Measurements from ENCODE around the gene SH3BP5L.

SH3BP5L gene

GRCh38 chr1:248821101-248821500 is 4.6 kb downstream of the SH3BP5L start:
- Histone ChIP-seq H4K91ac (ENCODE audit: low read depth, low read length, poor library complexity) (no peak overlapping the region), H3K27ac (replicated peaks; ENCODE audit: low read length) (no peak overlapping the region), H3K18ac (ENCODE audit: low read length) (no peak overlapping the region), H2BK120ac (ENCODE audit: low read depth, low read length) (no peak overlapping the region), H3K14ac (ENCODE audit: low read length) (no peak overlapping the region), H3K4ac (ENCODE audit: low read length) (no peak overlapping the region), H3K36me3 (replicated peaks in 1 of 2; ENCODE audit: control insufficient read depth in 2 of 2, insufficient read depth in 2 of 2, low read length in 2 of 2) (peaks cover 27 to 70% of the 10 kb centered on the region in 2 donors), H2BK15ac (ENCODE audit: low read length) (no peak overlapping the region), H2AFZ (ENCODE audit: low read length) (no peak overlapping the region), H3K27me3 (ENCODE audit: control insufficient read depth in 3 of 3, insufficient read depth in 3 of 3, low read depth in 1 of 3, low read length in 3 of 3) (no peaks in the 10 kb centered on the region), H4K8ac (ENCODE audit: low read depth, low read length) (no peak overlapping the region), H3K23ac (ENCODE audit: low read depth, low read length, poor library complexity) (no peak overlapping the region), H2BK12ac (ENCODE audit: low read length) (no peak overlapping the region), H3K4me2 (ENCODE audit: insufficient read depth, low read length, poor library complexity, severe bottlenecking) (no peak overlapping the region), H3K4me1 (ENCODE audit: control insufficient read depth in 2 of 2, insufficient read depth in 1 of 2, low read depth in 1 of 2, low read length in 2 of 2) (peaks cover 7 to 11% of the 10 kb centered on the region in 2 donors), H2AK5ac (ENCODE audit: low read depth, low read length) (no peak overlapping the region), H3K9ac (ENCODE audit: low read depth, low read length, poor library complexity) (no peak overlapping the region), H3K9me3 (replicated peaks in 1 of 2; ENCODE audit: control insufficient read depth in 2 of 2, insufficient read depth in 1 of 2, low read depth in 1 of 2, low read length in 2 of 2) (no peaks in the 10 kb centered on the region), H3K79me1 (ENCODE audit: low read depth, low read length) (peaks cover 18% of the 10 kb centered on the region), H2BK5ac (ENCODE audit: low read length) (no peak overlapping the region), H3K4me3 (ENCODE audit: low read length in 2 of 2) (no peak overlapping the region)
- DNase-seq (ENCODE audit: low spot score), result no peak
- no CpG with 5 or more reads among the region's 3 CpGs for WGBS, 2 donors (ENCODE audit: extremely low coverage in 2 of 2, insufficient read length in 2 of 2, insufficient replicate concordance in 1 of 2)

GRCh38 chr1:248820041-248820585 is 5.6 kb downstream of the SH3BP5L start:
- H2BK120ac ChIP-seq (ENCODE audit: low read depth, low read length), result no peak overlapping the region
- H3K18ac ChIP-seq (ENCODE audit: low read length), result no peak overlapping the region
- no peaks in the 10 kb centered on the region for H3K27me3 ChIP-seq (ENCODE audit: control insufficient read depth in 3 of 3, insufficient read depth in 3 of 3, low read depth in 1 of 3, low read length in 3 of 3)
- no peak overlapping the region for H3K14ac ChIP-seq (ENCODE audit: low read length)
- H3K4me1 ChIP-seq (ENCODE audit: control insufficient read depth in 2 of 2, insufficient read depth in 1 of 2, low read depth in 1 of 2, low read length in 2 of 2), result peaks cover 5 to 11% of the 10 kb centered on the region in 2 donors
- no peak overlapping the region for H3K9ac ChIP-seq (ENCODE audit: low read depth, low read length, poor library complexity)
- H3K23ac ChIP-seq (ENCODE audit: low read depth, low read length, poor library complexity), result no peak overlapping the region
- H2AK5ac ChIP-seq (ENCODE audit: low read depth, low read length), result no peak overlapping the region
- no peak overlapping the region for H3K4ac ChIP-seq (ENCODE audit: low read length)
- peaks cover 12% of the 10 kb centered on the region for H3K79me1 ChIP-seq (ENCODE audit: low read depth, low read length)
- no peak overlapping the region for H2AFZ ChIP-seq (ENCODE audit: low read length)
- H2BK15ac ChIP-seq (ENCODE audit: low read length), result no peak overlapping the region
- H3K36me3 ChIP-seq (replicated peaks in 1 of 2; ENCODE audit: control insufficient read depth in 2 of 2, insufficient read depth in 2 of 2, low read length in 2 of 2), result peaks cover 30 to 80% of the 10 kb centered on the region in 2 donors
- H2BK12ac ChIP-seq (ENCODE audit: low read length), result no peak overlapping the region
- H4K8ac ChIP-seq (ENCODE audit: low read depth, low read length), result no peak overlapping the region
- no peak overlapping the region for H3K27ac ChIP-seq (replicated peaks; ENCODE audit: low read length)
- H3K9me3 ChIP-seq (replicated peaks in 1 of 2; ENCODE audit: control insufficient read depth in 2 of 2, insufficient read depth in 1 of 2, low read depth in 1 of 2, low read length in 2 of 2), result no peaks in the 10 kb centered on the region
- WGBS, 2 donors (ENCODE audit: extremely low coverage in 2 of 2, insufficient read length in 2 of 2, insufficient replicate concordance in 1 of 2), result no CpG with 5 or more reads among the region's 7 CpGs
- no peak overlapping the region for H3K4me2 ChIP-seq (ENCODE audit: insufficient read depth, low read length, poor library complexity, severe bottlenecking)
- H3K4me3 ChIP-seq (ENCODE audit: low read length in 2 of 2), result no peak overlapping the region
- DNase-seq (ENCODE audit: low spot score), result no peak
- no peak overlapping the region for H2BK5ac ChIP-seq (ENCODE audit: low read length)
- H4K91ac ChIP-seq (ENCODE audit: low read depth, low read length, poor library complexity), result no peak overlapping the region

GRCh38 chr1:248818505-248819374 is 7.0 kb downstream of the SH3BP5L start:
- Histone ChIP-seq H4K91ac (ENCODE audit: low read depth, low read length, poor library complexity) (no peak overlapping the region), H3K18ac (ENCODE audit: low read length) (no peak overlapping the region), H3K14ac (ENCODE audit: low read length) (no peak overlapping the region), H3K36me3 (replicated peaks in 1 of 2; ENCODE audit: control insufficient read depth in 2 of 2, insufficient read depth in 2 of 2, low read length in 2 of 2) (peaks cover 31 to 82% of the 10 kb centered on the region in 2 donors), H3K9ac (ENCODE audit: low read depth, low read length, poor library complexity) (no peak overlapping the region), H3K79me1 (ENCODE audit: low read depth, low read length) (peaks cover 7% of the 10 kb centered on the region), H2AK5ac (ENCODE audit: low read depth, low read length) (no peak overlapping the region), H3K4me3 (ENCODE audit: low read length in 2 of 2) (no peak overlapping the region), H3K9me3 (replicated peaks in 1 of 2; ENCODE audit: control insufficient read depth in 2 of 2, insufficient read depth in 1 of 2, low read depth in 1 of 2, low read length in 2 of 2) (no peaks in the 10 kb centered on the region), H3K4me2 (ENCODE audit: insufficient read depth, low read length, poor library complexity, severe bottlenecking) (no peak overlapping the region), H3K23ac (ENCODE audit: low read depth, low read length, poor library complexity) (no peak overlapping the region), H3K4me1 (ENCODE audit: control insufficient read depth in 2 of 2, insufficient read depth in 1 of 2, low read depth in 1 of 2, low read length in 2 of 2) (no peaks in the 10 kb centered on the region), H2BK5ac (ENCODE audit: low read length) (no peak overlapping the region), H3K27ac (replicated peaks; ENCODE audit: low read length) (no peak overlapping the region), H3K27me3 (ENCODE audit: control insufficient read depth in 3 of 3, insufficient read depth in 3 of 3, low read depth in 1 of 3, low read length in 3 of 3) (no peaks in the 10 kb centered on the region), H4K8ac (ENCODE audit: low read depth, low read length) (no peak overlapping the region), H3K4ac (ENCODE audit: low read length) (no peak overlapping the region), H2BK12ac (ENCODE audit: low read length) (no peak overlapping the region), H2BK120ac (ENCODE audit: low read depth, low read length) (no peak overlapping the region), H2AFZ (ENCODE audit: low read length) (no peak overlapping the region), H2BK15ac (ENCODE audit: low read length) (no peak overlapping the region)
- WGBS, 2 donors (ENCODE audit: extremely low coverage in 2 of 2, insufficient read length in 2 of 2, insufficient replicate concordance in 1 of 2), result no CpG with 5 or more reads among the region's 5 CpGs
- no peak for DNase-seq (ENCODE audit: low spot score)

DNA sequence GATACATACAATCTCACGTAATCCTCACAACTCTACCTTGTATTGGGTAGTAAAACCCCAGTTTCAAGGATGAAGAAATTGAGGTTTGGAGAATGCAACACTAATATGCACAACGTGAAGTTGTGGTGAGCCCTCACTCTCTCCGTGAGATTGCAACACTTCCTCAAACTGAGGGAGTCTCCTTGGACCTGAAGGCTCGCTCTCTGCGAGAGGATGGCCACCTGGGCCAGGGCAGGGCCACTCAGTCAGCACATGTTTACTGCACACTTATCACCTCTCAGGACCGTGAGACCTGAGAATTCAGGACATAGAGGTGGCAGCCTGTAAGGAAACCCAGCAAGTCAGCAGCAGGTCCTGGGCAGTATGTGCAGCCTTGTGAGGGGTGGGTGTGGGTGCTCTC is 8.7 kb downstream of the SH3BP5L start:
- no peak overlapping the region for H2BK12ac ChIP-seq (ENCODE audit: low read length)
- H3K27ac ChIP-seq (replicated peaks; ENCODE audit: low read length), result no peak overlapping the region
- no peak overlapping the region for H4K8ac ChIP-seq (ENCODE audit: low read depth, low read length)
- H2BK120ac ChIP-seq (ENCODE audit: low read depth, low read length), result no peak overlapping the region
- H3K9me3 ChIP-seq (replicated peaks in 1 of 2; ENCODE audit: control insufficient read depth in 2 of 2, insufficient read depth in 1 of 2, low read depth in 1 of 2, low read length in 2 of 2), result no peaks in the 10 kb centered on the region
- H3K23ac ChIP-seq (ENCODE audit: low read depth, low read length, poor library complexity), result peak overlapping the region; percentile 70
- peaks cover 35 to 85% of the 10 kb centered on the region in 2 donors for H3K36me3 ChIP-seq (replicated peaks in 1 of 2; ENCODE audit: control insufficient read depth in 2 of 2, insufficient read depth in 2 of 2, low read length in 2 of 2)
- no peak overlapping the region for H2AFZ ChIP-seq (ENCODE audit: low read length)
- WGBS, 2 donors (ENCODE audit: extremely low coverage in 2 of 2, insufficient read length in 2 of 2, insufficient replicate concordance in 1 of 2), result no CpG with 5 or more reads among the region's 6 CpGs
- no peaks in the 10 kb centered on the region for H3K27me3 ChIP-seq (ENCODE audit: control insufficient read depth in 3 of 3, insufficient read depth in 3 of 3, low read depth in 1 of 3, low read length in 3 of 3)
- no peak overlapping the region for H3K4me2 ChIP-seq (ENCODE audit: insufficient read depth, low read length, poor library complexity, severe bottlenecking)
- peak overlapping the region in 1 of 2 donors; percentile 60 for H3K4me3 ChIP-seq (ENCODE audit: low read length in 2 of 2)
- H2AK5ac ChIP-seq (ENCODE audit: low read depth, low read length), result no peak overlapping the region
- H3K18ac ChIP-seq (ENCODE audit: low read length), result no peak overlapping the region
- no peak for DNase-seq (ENCODE audit: low spot score)
- no peaks in the 10 kb centered on the region for H3K4me1 ChIP-seq (ENCODE audit: control insufficient read depth in 2 of 2, insufficient read depth in 1 of 2, low read depth in 1 of 2, low read length in 2 of 2)
- no peak overlapping the region for H3K4ac ChIP-seq (ENCODE audit: low read length)
- no peak overlapping the region for H2BK5ac ChIP-seq (ENCODE audit: low read length)
- H3K14ac ChIP-seq (ENCODE audit: low read length), result peak overlapping the region; percentile 42
- H3K9ac ChIP-seq (ENCODE audit: low read depth, low read length, poor library complexity), result no peak overlapping the region
- no peaks in the 10 kb centered on the region for H3K79me1 ChIP-seq (ENCODE audit: low read depth, low read length)
- H2BK15ac ChIP-seq (ENCODE audit: low read length), result no peak overlapping the region
- H4K91ac ChIP-seq (ENCODE audit: low read depth, low read length, poor library complexity), result no peak overlapping the region

All from neuronal stem cell (in vitro differentiated cells).